T-cell (primary cell): ENCODE data around the gene NCOA7. TPM values are rescaled to one million over a fixed set of nuclear protein-coding genes. Genes with fewer than 3 reads are reported as not detected.

Source experiments
- ATAC-seq, 4 experiments: fragments of 200-7000 bp in 3 of 4; fragments of 150-1000 bp in 1 of 4; cut with Tn5 transposase; replicated peaks in 1 of 4; 1 replicate in 3 of 4; 2 replicates in 1 of 4; pipeline ENCODE4 v1.10.0; 2021; ENCODE audit warnings: moderate library complexity in 3 of 4, mild to moderate bottlenecking in 2 of 4, moderate number of reproducible peaks in 1 of 4
- CTCF ChIA-PET, 2 donors: fragments of 300-600 bp; sonication (Branson Sonifier 250); formaldehyde crosslinking; loops; one replicate each; lab custom pipeline; 2022; ENCODE audit warnings: antibody characterized with exemption in 2 of 2; lab: Charles Lee
- POLR2A ChIA-PET, 2 donors: fragments of 300-600 bp; sonication (Branson Sonifier 250); formaldehyde crosslinking; loops; one replicate each; lab custom pipeline; 2022; ENCODE audit warnings: antibody characterized with exemption in 2 of 2; lab: Charles Lee
- DNase-seq, 35 experiments: peaks; one replicate each; pipeline versions ENCODE4 v3.0.0 to v3.0.0-alpha.2; 2013 to 2023
- H3K27ac ChIP-seq: one replicate; pipeline ENCODE4 v1.5.1; 2013; ENCODE audit warnings: low read length
- H3K27me3 ChIP-seq, 2 experiments: replicated peaks in 1 of 2; 1 replicate in 1 of 2; 2 replicates in 1 of 2; pipeline versions ENCODE4 v1.6.1 to v1.7.0; 2013; ENCODE audit warnings: low read length in 1 of 2, mixed read lengths in 1 of 2; ENCODE audit not compliant: control insufficient read depth in 2 of 2, insufficient read depth in 2 of 2; ENCODE audit errors: extremely low read depth in 1 of 2
- H3K36me3 ChIP-seq, 2 donors: 1 replicate in 1 of 2; 2 replicates in 1 of 2; pipeline versions ENCODE4 v1.6.1 to v1.7.0; 2013; ENCODE audit warnings: low read length in 1 of 2; ENCODE audit not compliant: control insufficient read depth in 2 of 2, insufficient read depth in 1 of 2; ENCODE audit errors: extremely low read depth in 1 of 2
- H3K4me1 ChIP-seq, 2 experiments: 1 replicate in 1 of 2; 2 replicates in 1 of 2; pipeline versions ENCODE4 v1.6.1 to v1.7.0; 2013; ENCODE audit warnings: low read length in 2 of 2, mixed read lengths in 1 of 2; ENCODE audit not compliant: insufficient read depth in 2 of 2, control insufficient read depth in 1 of 2; ENCODE audit errors: extremely low read depth in 1 of 2
- H3K4me3 ChIP-seq, 2 donors: 1 replicate in 1 of 2; 2 replicates in 1 of 2; pipeline versions ENCODE4 v1.5.1 to v1.7.0; 2013; ENCODE audit warnings: mild to moderate bottlenecking in 2 of 2, low read length in 1 of 2, moderate library complexity in 1 of 2; ENCODE audit not compliant: control insufficient read depth in 1 of 2; ENCODE audit errors: extremely low read depth in 1 of 2
- H3K9me3 ChIP-seq: 2 replicates; pipeline ENCODE4 v1.7.0; 2013
- H3K27ac Mint-ChIP-seq, 2 donors: one replicate each; pipeline ENCODE4 v1.8.0; 2020 to 2021; ENCODE audit warnings: mild to moderate bottlenecking in 2 of 2, mixed read lengths in 2 of 2
- H3K27me3 Mint-ChIP-seq, 2 donors: one replicate each; pipeline ENCODE4 v1.8.0; 2021 to 2022; ENCODE audit warnings: mixed read lengths in 2 of 2
- H3K36me3 Mint-ChIP-seq: one replicate; pipeline ENCODE4 v1.8.0; 2021; ENCODE audit warnings: mixed read lengths
- H3K4me1 Mint-ChIP-seq, 3 donors: one replicate each; pipeline ENCODE4 v1.8.0; 2020 to 2022; ENCODE audit warnings: mixed read lengths in 3 of 3, mild to moderate bottlenecking in 1 of 3
- H3K4me3 Mint-ChIP-seq, 3 donors: one replicate each; pipeline ENCODE4 v1.8.0; 2020 to 2022; ENCODE audit warnings: mild to moderate bottlenecking in 3 of 3, mixed read lengths in 3 of 3, moderate library complexity in 3 of 3
- H3K9me3 Mint-ChIP-seq, 3 donors: one replicate each; pipeline ENCODE4 v1.8.0; 2020 to 2022; ENCODE audit warnings: mixed read lengths in 3 of 3
- WGBS: methylation state at CpG from one replicate; pipeline ENCODE4 v1.1.5; 2013; ENCODE audit warnings: missing lambda C conversion rate; ENCODE audit not compliant: insufficient coverage; 5-methylcytosine and 5-hydroxymethylcytosine counted together
- total RNA-seq, 35 experiments: library from RNA in 6 of 35; stranded (reverse) in 6 of 35; fragments of 120-200 nt in 1 of 35; gene quantifications; one replicate each; pipeline versions ENCODE4 v1.2.1 to v1.2.4 and lab custom pipeline; 2013 to 2026

Gene NCOA7
- total RNA-seq, 5 donors from 2014 or later (not counting 1 experiment from before 2014, with no cell fraction given), result 40.3 to 51.6 (median 46.4) TPM

GRCh38 chr6:125821825-125822281, 31.1 kb downstream of the NCOA7 start:
- DNase-seq, result no peak
- H3K9me3 Mint-ChIP-seq, result peaks cover 0 to 4% (median 0%) of the 10 kb centered on the region in 3 donors
- H3K36me3 Mint-ChIP-seq, result peaks cover 30% of the 10 kb centered on the region
- peaks cover 0 to 16% of the 10 kb centered on the region in 2 donors for H3K36me3 ChIP-seq
- ChIA-PET POLR2A (no interaction called here), CTCF (no interaction called here)
- H3K4me3 Mint-ChIP-seq, result no peak overlapping the region
- peaks cover 4 to 6% of the 10 kb centered on the region in 2 experiments for H3K4me1 ChIP-seq
- peaks cover 34 to 67% (median 49%) of the 10 kb centered on the region in 3 donors for H3K4me1 Mint-ChIP-seq
- no peaks in the 10 kb centered on the region for H3K9me3 ChIP-seq
- WGBS, result 80% methylated on average over 1 of the region's 3 CpGs
- no peak for ATAC-seq
- H3K27ac ChIP-seq, result no peak overlapping the region
- no peaks in the 10 kb centered on the region for H3K27me3 ChIP-seq
- no peaks in the 10 kb centered on the region for H3K27me3 Mint-ChIP-seq
- peak overlapping the region; percentile 19 to 44 for H3K27ac Mint-ChIP-seq
- H3K4me3 ChIP-seq, result no peak overlapping the region

GRCh38 chr6:125823180-125823579, 32.4 kb downstream of the NCOA7 start:
- Histone ChIP-seq H3K9me3 (no peaks in the 10 kb centered on the region), H3K27ac (no peak overlapping the region), H3K4me3 (no peak overlapping the region), H3K36me3 (peaks cover 0 to 16% of the 10 kb centered on the region in 2 donors), H3K27me3 (no peaks in the 10 kb centered on the region), H3K4me1 (peaks cover 3 to 4% of the 10 kb centered on the region in 2 experiments)
- H3K9me3 Mint-ChIP-seq, result peaks cover 0 to 4% (median 0%) of the 10 kb centered on the region in 3 donors
- peaks cover 34 to 67% (median 54%) of the 10 kb centered on the region in 3 donors for H3K4me1 Mint-ChIP-seq
- no peaks in the 10 kb centered on the region for H3K27me3 Mint-ChIP-seq
- CTCF ChIA-PET, result no interaction called here
- WGBS, result no CpG with 5 or more reads among the region's 2 CpGs
- H3K4me3 Mint-ChIP-seq, result no peak overlapping the region
- H3K27ac Mint-ChIP-seq, result no peak overlapping the region
- H3K36me3 Mint-ChIP-seq, result peaks cover 34% of the 10 kb centered on the region
- DNase-seq (no peak), ATAC-seq (no peak)
- POLR2A ChIA-PET, result interaction anchor here in 1 of 2 donors (0.8 kb wide), 1 partner anchor 133 kb away, joined by 3 read pairs; the partner anchor contains the start of gene HINT3

- no CpG with 5 or more reads among the region's 8 CpGs for WGBS
- H3K27ac Mint-ChIP-seq, result peak overlapping the region; percentile 57 to 64
- CTCF ChIA-PET, result interaction anchor here (0.5 to 2.1 kb wide), 5 partner anchors 8 to 1958 kb away, joined by 3 to 12 read pairs (median 3); partner anchors contain the start of gene NCOA7 (in 1 of the 2)
Observed at GRCh38 chr6:125824946-125825771, 34.4 kb downstream of the NCOA7 start.

GRCh38 chr6:125826695-125827463, 36.1 kb downstream of the NCOA7 start:
- ATAC-seq (no peak), DNase-seq (peak in 1 of 35 experiments; percentile 5)
- peak overlapping the region; percentile 88 to 90 for H3K27ac Mint-ChIP-seq
- H3K9me3 Mint-ChIP-seq, result peaks cover 0 to 4% (median 0%) of the 10 kb centered on the region in 3 donors
- CTCF ChIA-PET, result no interaction called here
- H3K4me1 Mint-ChIP-seq, result peaks cover 56 to 68% (median 60%) of the 10 kb centered on the region in 3 donors
- peaks cover 0 to 3% of the 10 kb centered on the region in 2 donors for H3K36me3 ChIP-seq
- H3K27me3 ChIP-seq, result no peaks in the 10 kb centered on the region
- no peak overlapping the region for H3K4me3 ChIP-seq
- peak overlapping the region; percentile 12 for H3K27ac ChIP-seq
- POLR2A ChIA-PET, result no interaction called here
- WGBS, result 100% methylated on average over 1 of the region's 9 CpGs
- H3K36me3 Mint-ChIP-seq, result peaks cover 19% of the 10 kb centered on the region
- peaks cover 13 to 16% of the 10 kb centered on the region in 2 experiments for H3K4me1 ChIP-seq
- H3K9me3 ChIP-seq, result no peaks in the 10 kb centered on the region
- H3K27me3 Mint-ChIP-seq, result no peaks in the 10 kb centered on the region
- H3K4me3 Mint-ChIP-seq, result no peak overlapping the region

More at GRCh38 chr6:125824946-125825771, 34.4 kb downstream of the NCOA7 start:
- DNase-seq, result no peak
- H3K27ac ChIP-seq, result no peak overlapping the region
- Mint-ChIP-seq H3K4me3 (no peak overlapping the region), H3K9me3 (peaks cover 0 to 4% (median 0%) of the 10 kb centered on the region in 3 donors), H3K27me3 (no peaks in the 10 kb centered on the region), H3K36me3 (peaks cover 28% of the 10 kb centered on the region), H3K4me1 (peaks cover 44 to 66% (median 59%) of the 10 kb centered on the region in 3 donors)
- POLR2A ChIA-PET, result interaction anchor here in 1 of 2 donors (0.6 kb wide), 1 partner anchor 8 kb away, joined by 5 read pairs; no protein-coding TSS in a partner anchor
- no peaks in the 10 kb centered on the region for H3K27me3 ChIP-seq
- no peak overlapping the region for H3K4me3 ChIP-seq
- no peaks in the 10 kb centered on the region for H3K9me3 ChIP-seq
- peaks cover 0 to 9% of the 10 kb centered on the region in 2 donors for H3K36me3 ChIP-seq
- no peak for ATAC-seq
- H3K4me1 ChIP-seq, result peaks cover 10 to 18% of the 10 kb centered on the region in 2 experiments

- CTCF ChIA-PET, result interaction anchor here in 1 of 2 donors (0.7 kb wide), 1 partner anchor 128 kb away, joined by 3 read pairs; the partner anchor contains the start of gene HINT3
- POLR2A ChIA-PET, result no interaction called here
- Mint-ChIP-seq H3K4me3 (peak overlapping the region in 1 of 3 donors; percentile 0), H3K27me3 (no peaks in the 10 kb centered on the region), H3K27ac (peak overlapping the region; percentile 88 to 90), H3K4me1 (peaks cover 62 to 71% (median 64%) of the 10 kb centered on the region in 3 donors), H3K36me3 (peaks cover 20% of the 10 kb centered on the region), H3K9me3 (peaks cover 0 to 4% (median 0%) of the 10 kb centered on the region in 3 donors)
- ATAC-seq, result no peak
- Histone ChIP-seq H3K9me3 (no peaks in the 10 kb centered on the region), H3K36me3 (peaks cover 0 to 2% of the 10 kb centered on the region in 2 donors), H3K4me3 (no peak overlapping the region), H3K27me3 (no peaks in the 10 kb centered on the region), H3K27ac (peak overlapping the region; percentile 71), H3K4me1 (peaks cover 18 to 24% of the 10 kb centered on the region in 2 experiments)
- no peak for DNase-seq
- WGBS, result 94% methylated on average over 1 of the region's 2 CpGs
Observed at GRCh38 chr6:125827788-125828320, 37.1 kb downstream of the NCOA7 start.
